ENCODE data around the gene SPOUT1.

Gene SPOUT1

GRCh38 chr9:128771745-128772519 is 57.7 kb downstream of the SPOUT1 start, which contains the start of gene ZER1:
TSS of gene ZER1 (minus strand) at chr9:128771927. CDS start at chr9:128755565, 16,362 bp downstream.
- peak; percentile 85 for DNase-seq (ENCODE audit: low read depth, low spot score)

DNA sequence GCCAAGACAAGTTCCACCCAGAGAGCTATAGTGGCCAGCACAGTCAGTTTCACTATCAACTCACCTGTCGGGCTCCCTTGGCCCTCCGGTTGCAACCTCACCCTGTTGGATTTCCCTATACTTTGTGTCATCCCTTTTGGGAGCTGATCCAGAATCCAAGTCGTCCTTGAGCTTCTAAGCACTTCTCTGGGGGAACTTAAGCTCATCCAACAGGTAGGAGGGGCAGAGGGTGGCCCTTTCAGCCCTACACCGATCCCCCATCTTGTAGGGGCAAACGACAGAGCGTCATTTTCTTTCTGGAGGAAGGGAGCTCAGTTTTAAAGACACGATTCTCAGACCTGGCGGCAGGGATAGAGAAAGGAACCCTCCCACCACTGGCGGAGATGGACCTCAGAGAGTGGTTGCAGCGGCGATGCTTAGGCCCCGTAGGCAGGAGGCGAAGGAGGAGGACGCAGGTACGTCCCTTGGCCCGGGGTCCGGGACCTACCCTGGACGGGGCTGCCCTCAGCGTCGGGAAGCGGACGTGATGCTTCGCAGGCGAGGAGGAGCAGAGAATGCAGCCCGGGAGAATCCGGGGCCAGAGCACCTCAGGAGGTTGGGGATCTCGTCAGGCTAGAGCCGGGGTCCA is 58.4 kb downstream of the SPOUT1 start:
- DNase-seq (ENCODE audit: low read depth, low spot score), result no peak

DNA sequence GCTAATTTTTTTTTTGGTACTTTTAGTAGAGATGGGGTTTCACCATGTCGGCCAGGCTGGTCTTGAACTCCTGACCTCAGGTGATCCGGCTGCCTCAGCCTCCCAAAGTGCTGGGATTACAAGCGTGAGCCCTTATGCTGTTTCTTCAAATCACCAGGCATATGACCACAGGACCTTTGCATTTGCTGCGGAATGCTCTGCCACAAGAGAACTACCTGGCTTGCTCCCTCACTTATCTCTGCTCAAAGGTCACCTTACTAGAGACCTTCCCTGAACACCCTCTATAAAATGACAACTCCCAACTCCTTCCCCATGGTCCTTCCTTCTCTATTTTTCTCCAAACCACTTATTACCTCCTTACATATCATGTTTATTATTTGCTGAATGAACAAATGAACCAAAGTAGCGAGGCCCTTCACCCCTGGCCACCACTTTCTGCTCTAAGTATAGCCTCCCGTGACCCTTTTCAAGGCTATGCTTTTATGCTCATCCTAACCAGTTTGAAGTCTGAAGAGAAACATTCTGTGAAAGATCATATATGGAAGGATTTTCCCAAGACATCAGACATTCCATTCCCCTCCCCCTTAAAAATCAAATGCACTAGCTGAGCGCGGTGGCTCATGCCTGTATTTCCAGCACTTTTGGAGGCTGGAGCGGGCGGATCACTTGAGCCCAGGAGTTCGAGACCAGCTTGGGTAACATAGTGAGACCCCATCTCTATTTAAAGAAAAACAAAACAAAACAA is 59.1 kb downstream of the SPOUT1 start:
- DNase-seq (ENCODE audit: low read depth, low spot score), result no peak
